KG1 (cell line): ENCODE data around the gene GZMH.
"Not testable (repeated sequence)": the region's sequence is repeated elsewhere in the genome, so short reads cannot be mapped to it uniquely, and the experiment has no call there.

Experiments used
- DNase-seq: peaks from one replicate; lab custom pipeline; 2025; lab: John Stamatoyannopoulos, UW

GZMH gene

DNA sequence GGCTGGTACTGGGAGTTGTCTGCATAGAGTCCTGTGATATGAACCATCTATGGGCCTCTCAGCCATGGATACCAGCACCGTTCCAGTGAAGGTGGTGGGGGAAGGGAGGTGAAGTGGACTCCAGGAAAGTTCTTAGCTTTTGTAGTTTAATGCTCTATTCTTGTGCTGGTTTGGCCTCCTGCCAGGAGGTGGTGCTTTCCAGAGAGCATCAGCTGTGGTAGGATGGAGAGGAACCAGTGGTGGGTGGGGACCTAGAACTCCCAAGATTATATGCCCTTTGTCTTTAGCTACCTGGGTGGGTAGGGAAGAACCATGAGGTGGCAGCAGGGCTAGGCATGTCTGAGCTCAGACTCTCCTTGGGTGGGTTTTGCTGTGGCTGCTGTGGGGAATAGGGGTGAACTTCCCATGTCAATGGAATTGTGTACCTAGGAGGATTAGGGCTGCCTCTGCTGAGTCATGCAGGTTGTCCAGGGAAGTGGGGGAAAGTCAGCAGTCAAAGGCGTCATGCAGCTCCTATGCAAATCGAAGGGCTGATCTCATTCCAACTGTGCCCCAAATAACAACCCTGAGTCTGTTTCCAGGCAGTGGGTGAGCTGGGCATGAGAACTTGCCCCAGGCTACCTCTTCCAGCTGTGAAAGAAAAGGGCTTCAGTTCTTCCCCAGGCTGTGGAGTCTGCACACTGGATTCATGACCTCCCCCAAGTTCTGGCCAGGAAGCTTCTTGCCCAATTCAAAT is 14.2 kb downstream of the GZMH start:
- no peak for DNase-seq

DNA sequence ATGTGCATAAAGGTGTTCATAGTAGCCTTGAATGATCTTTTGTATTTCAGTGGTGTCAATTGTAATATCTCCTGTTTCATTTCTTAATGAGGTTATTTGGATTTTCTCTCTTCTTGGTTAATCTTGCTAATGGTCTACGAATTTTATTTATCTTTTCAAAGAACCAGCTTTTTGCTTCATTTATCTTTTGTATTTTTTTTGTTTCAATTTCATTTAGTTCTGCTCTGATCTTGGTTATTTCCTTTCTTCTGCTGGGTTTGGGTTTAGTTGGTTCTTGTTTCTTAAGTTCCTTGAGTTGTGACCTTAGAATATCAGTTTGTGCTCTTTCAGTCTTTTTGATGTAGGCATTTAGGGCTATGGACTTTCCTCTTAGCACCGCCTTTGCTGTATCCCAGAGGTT is 18.5 kb downstream of the GZMH start:
- DNase-seq: not testable (repeated sequence)

DNA sequence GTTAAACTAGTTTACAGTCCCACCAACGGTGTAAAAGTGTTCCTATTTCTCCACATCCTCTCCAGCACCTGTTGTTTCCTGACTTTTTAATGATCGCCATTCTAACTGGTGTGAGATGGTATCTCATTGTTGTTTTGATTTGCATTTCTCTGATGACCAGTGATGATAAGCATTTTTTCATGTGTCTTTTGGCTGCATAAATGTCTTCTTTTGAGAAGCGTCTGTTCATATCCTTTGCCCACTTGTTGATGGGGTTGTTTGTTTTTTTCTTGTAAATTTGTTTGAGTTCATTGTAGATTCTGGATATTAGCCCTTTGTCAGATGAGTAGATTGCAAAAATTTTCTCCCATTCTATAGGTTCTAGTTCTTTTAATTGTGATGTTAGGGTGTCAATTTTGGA is 25.1 kb downstream of the GZMH start:
- DNase-seq: not testable (repeated sequence)

DNA sequence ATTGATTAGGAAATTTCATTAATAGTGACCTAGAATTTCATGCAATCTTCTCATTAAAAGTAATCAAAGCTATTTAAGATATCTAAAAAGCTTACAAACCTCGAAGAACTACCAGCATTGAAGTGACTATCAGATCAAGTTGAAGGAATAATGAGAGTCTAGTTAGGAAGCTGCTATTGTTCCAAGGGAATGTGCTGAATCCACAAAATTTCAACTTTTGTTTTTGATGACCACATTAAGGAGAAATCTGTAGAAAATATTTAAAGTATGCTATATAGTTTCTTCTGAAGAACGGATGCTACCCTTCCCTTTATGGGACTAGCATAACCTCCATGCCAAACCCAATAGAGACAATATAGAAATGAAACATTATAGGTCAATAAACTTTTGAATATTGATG is 30.9 kb downstream of the GZMH start:
- DNase-seq: no peak

DNA sequence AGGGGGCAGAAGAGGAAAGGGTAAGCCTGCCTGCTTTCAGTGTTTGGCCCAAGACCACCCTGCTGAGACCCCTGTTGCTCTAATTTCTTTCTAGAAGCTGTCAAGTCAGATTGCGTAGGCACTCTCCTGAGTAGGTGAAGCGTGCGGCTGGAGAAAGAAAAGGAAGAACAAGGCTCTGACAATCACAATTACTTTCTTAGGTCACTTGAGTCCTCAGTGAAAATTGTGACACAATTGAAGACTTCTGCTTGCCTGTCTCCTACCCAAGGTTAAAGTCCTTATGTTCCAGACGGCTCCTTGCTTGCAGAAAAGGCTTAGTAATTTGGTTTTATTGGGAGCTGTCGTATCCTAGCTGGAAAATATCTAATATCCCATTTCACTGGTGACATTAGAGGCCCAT is 32.7 kb downstream of the GZMH start:
- no peak for DNase-seq

DNA sequence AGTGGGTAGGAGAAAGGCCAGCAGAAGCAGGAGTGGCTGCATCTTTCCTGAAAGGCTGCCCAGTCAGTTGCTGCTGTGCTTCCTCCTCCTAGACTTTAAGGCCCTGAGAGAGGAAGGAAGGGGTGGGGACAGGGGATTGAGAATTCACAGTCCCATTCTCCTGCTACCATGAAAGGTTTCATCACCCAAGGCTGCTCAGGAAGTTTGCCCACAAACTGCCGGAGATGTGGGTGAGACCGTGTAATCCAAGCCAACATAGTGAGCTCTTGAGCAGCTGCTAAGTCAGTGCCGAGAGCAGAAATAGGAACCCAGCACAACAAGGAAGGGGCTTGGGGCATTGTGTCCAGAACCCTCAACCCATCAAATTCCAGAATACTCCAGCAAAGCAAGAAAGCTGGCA is 33.3 kb downstream of the GZMH start, which contains the start of gene CTSG:
TSS of gene CTSG (minus strand) at position 69 of the 400 bp plus-strand sequence. CDS start at position 42, 27 bp downstream.
- no peak for DNase-seq

DNA sequence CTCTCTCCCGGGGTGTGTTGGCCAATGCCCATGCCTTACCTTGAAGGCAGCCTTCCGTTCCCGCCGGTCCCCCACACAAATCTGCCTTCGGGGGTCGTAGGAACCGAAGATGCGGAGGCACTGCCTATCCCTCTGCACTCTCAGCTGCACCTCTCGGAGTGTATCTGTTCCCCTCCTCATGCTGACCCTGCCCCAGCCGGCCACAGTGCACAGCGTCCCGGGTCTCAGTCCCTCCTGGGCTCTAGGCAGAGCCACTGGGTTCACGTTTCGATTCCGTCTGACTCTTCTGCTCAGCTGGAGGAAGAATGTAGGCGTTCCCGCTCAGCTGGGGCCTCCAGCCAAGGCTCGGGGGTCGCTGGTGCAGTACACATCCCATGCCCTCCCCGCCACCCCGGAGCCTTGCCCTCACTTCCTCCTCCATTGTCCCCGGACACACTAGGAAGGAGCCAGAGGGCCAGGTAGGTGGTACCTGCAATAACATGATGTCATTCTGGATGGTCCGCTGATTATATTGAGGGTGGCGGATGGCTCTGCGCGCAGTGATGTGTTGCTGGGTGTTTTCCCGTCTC is 35.2 kb downstream of the GZMH start:
- no peak for DNase-seq

DNA sequence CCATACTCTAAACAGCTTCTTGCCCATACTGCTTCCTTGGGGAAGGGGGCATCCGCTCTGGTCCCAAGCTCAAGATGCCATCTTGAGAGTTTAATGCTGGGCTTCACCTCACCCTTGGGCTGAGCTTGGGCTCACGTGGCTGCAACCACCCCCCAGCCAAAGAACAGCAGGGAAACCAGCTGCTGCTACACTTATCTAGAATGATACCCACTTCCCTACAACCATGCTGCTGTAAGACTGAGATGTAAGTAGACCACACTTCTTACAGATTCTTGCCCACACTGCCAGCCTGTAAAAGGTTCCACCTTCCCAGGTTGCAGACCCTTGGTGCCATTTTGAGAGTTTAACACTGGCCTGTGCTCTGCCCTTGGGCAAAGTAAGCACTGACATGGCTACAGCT is 43.2 kb downstream of the GZMH start:
- no peak for DNase-seq

DNA sequence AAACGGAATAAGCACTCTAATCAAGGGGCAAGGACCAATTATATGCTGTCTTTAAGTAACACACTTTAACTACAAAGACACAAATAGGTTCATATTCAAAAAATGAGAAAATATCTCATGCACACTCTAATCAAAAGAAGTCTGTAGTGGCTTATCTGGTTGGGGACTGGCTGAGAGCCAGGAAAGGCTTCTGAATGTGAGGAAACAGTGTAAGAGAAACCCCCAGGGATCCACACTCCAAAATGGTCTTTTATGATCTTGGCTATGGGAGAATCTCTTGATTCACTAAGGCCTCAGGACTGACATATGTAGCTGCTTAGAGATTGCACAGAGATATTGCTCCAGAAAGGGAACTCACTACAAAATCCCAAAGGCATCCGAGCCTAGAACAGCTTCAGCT is 43.7 kb downstream of the GZMH start:
- DNase-seq: no peak

DNA sequence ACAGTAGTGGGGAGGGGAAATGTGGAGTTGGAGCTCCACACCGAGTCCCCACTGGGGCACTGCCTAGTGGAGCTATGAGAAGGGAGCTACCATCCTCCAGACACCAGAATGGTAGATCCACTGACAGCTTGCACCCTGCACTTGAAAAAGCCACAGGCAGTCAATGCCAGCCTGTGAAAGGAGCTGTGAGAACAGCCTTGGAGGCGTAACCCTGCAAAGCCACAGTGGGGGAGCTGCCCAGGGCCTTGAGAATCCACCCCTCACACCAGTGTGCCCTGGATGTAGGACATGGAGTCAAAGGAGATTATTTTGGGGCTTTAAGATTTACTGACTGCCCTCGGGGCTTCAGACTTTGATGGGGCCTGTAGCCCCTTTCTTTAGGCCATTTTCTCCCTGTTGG is 46.0 kb downstream of the GZMH start:
- DNase-seq: no peak

DNA sequence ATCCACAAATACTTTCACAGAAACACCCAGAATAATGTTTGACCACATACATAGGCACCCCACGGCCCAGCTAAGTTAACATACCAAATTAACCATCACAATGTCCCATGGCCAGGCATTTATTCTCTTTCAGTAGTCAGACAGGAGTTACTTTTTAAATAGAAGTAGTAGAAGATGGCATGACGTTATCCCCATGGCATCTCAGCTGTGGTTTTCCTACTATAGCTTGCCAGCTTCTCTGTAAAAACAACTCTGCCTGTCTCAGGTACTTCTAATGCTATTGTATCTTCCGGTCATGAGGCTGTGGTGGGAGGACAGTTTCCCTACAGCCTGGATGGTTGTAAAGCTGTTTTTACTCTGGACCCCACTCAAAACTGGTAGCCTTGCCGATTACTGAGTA is 52.7 kb downstream of the GZMH start:
- no peak for DNase-seq
